K562 (cell line): ENCODE measurements around the gene SHB.

ENCODE experiments used
- E2F8 ChIP-seq: fragments of 450-650 bp; IDR thresholded peaks from 2 replicates; pipeline ENCODE4 v1.7.1; 2018; ENCODE audit warnings: mild to moderate bottlenecking, low read depth; ENCODE audit not compliant: partially characterized antibody
- EZH2 ChIP-seq: IDR thresholded peaks from 2 replicates; pipeline ENCODE4 v1.6.1; 2012; ENCODE audit warnings: low read depth, mild to moderate bottlenecking, inconsistent platforms, low read length, borderline replicate concordance
- KLF6 ChIP-seq: fragments of 250-450 bp; sonication (Bioruptor Pico); IDR thresholded peaks from 2 replicates; pipeline ENCODE4 v1.4.0; 2020; ENCODE audit warnings: mild to moderate bottlenecking, moderate library complexity, borderline replicate concordance
- NKRF ChIP-seq: fragments of 450-650 bp; IDR thresholded peaks from 2 replicates; pipeline ENCODE4 v1.6.1; 2016; ENCODE audit warnings: borderline replicate concordance
- SRF ChIP-seq, 2 experiments: fragments of 250-450, 450-650 bp in 1 of 2; sonication (Bioruptor Pico) in 1 of 2; sonication (generic) in 1 of 2; formaldehyde crosslinking; IDR thresholded peaks; 2 replicates each; pipeline versions ENCODE4 v1.5.0 to v1.5.1; 2020 to 2022; ENCODE audit warnings: mild to moderate bottlenecking in 1 of 2, missing genetic modification reagents in 1 of 2
- THAP12 ChIP-seq: fragments of 250-450 bp; sonication (Bioruptor Pico); IDR thresholded peaks from 2 replicates; pipeline ENCODE4 v1.9.0; 2021; ENCODE audit warnings: mild to moderate bottlenecking, inconsistent platforms
- ZBTB43 ChIP-seq: sonication (generic); formaldehyde crosslinking; IDR thresholded peaks from 2 replicates; pipeline ENCODE4 v1.8.0; 2023; ENCODE audit warnings: mild to moderate bottlenecking, missing genetic modification reagents
- ZKSCAN3 ChIP-seq: fragments of 250-450 bp; sonication (Bioruptor Pico); IDR thresholded peaks from 2 replicates; pipeline ENCODE4 v1.4.0; 2020
- ZNF165 ChIP-seq: fragments of 250-450 bp; sonication (Bioruptor Pico); IDR thresholded peaks from 2 replicates; pipeline ENCODE4 v1.4.0; 2020; ENCODE audit warnings: borderline replicate concordance
- TF ChIP-seq, protein P1 (sequence below), 3 experiments: IDR thresholded peaks in 2 of 3; conservative IDR thresholded peaks in 1 of 3; 2 replicates each; pipeline ENCODE4 v1.5.1; 2011 to 2012; ENCODE audit warnings: low read length in 3 of 3, mild to moderate bottlenecking in 3 of 3, control low read depth in 2 of 3, improper control_type of control experiment in 1 of 3, inconsistent platforms in 1 of 3, low read depth in 1 of 3, mixed read lengths in 1 of 3, moderate library complexity in 1 of 3; ENCODE audit not compliant: insufficient read depth in 2 of 3
- TF ChIP-seq, protein P2 (sequence below): sonication (generic); formaldehyde crosslinking; IDR thresholded peaks from 2 replicates; pipeline ENCODE4 v1.9.0; 2022; ENCODE audit warnings: mild to moderate bottlenecking, missing genetic modification reagents

DNA sequence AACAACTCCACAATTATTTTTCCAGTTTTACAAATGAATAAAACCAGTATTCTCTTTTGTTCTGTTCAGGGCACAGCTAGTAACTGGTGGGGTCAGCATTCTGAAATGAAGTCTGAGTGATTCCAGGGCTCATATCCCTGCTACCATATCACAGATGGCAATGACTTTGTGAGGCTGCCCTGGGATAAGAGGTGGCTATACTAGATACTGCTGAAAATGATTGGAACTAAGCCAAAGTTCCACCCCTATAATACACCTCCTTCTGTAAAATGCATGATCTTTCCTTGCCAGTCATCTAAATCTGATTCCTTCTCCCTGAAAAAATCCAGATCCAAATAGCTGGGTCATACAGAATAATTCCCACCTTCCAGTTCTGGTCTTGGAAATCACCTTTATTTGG, 179.5 kb downstream of the SHB start:
- TF ChIP-seq NKRF (no peak), KLF6 (CRISPR knock-in tag) (no peak), SRF (CRISPR knock-in tag; IDR thresholded peaks at IDR 0.05) (no peak), THAP12 (no peak), EZH2 (no peak), E2F8 (no peak), ZKSCAN3 (no peak), ZBTB43 (CRISPR knock-in tag) (no peak), ZNF165 (no peak)
- TF ChIP-seq, protein P1, sequence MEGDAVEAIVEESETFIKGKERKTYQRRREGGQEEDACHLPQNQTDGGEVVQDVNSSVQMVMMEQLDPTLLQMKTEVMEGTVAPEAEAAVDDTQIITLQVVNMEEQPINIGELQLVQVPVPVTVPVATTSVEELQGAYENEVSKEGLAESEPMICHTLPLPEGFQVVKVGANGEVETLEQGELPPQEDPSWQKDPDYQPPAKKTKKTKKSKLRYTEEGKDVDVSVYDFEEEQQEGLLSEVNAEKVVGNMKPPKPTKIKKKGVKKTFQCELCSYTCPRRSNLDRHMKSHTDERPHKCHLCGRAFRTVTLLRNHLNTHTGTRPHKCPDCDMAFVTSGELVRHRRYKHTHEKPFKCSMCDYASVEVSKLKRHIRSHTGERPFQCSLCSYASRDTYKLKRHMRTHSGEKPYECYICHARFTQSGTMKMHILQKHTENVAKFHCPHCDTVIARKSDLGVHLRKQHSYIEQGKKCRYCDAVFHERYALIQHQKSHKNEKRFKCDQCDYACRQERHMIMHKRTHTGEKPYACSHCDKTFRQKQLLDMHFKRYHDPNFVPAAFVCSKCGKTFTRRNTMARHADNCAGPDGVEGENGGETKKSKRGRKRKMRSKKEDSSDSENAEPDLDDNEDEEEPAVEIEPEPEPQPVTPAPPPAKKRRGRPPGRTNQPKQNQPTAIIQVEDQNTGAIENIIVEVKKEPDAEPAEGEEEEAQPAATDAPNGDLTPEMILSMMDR (IDR thresholded peaks at IDR 0.05 in 2 of 3, conservative IDR thresholded peaks at IDR 0.05 in 1 of 3; ENCODE audit: insufficient read depth in 2 of 3, low read depth in 1 of 3, low read length in 3 of 3) = no peak
- TF ChIP-seq, protein P2, sequence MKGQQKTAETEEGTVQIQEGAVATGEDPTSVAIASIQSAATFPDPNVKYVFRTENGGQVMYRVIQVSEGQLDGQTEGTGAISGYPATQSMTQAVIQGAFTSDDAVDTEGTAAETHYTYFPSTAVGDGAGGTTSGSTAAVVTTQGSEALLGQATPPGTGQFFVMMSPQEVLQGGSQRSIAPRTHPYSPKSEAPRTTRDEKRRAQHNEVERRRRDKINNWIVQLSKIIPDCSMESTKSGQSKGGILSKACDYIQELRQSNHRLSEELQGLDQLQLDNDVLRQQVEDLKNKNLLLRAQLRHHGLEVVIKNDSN (CRISPR knock-in tag) = no peak
